ENCODE measurements around the gene FBXW9. TPM values are rescaled to one million over a fixed set of nuclear protein-coding genes. Genes with fewer than 3 reads are reported as not detected.

Gene FBXW9
- total and polyA plus RNA-seq, 2 of the 13 experiments (the other 11 are each of a cell fraction or from before 2014, with no cell fraction given), result 5.7 to 6.1 TPM

GRCh38 chr19:12668346-12668745, 28.1 kb downstream of the FBXW9 start:
- TF ChIP-seq, protein P1, sequence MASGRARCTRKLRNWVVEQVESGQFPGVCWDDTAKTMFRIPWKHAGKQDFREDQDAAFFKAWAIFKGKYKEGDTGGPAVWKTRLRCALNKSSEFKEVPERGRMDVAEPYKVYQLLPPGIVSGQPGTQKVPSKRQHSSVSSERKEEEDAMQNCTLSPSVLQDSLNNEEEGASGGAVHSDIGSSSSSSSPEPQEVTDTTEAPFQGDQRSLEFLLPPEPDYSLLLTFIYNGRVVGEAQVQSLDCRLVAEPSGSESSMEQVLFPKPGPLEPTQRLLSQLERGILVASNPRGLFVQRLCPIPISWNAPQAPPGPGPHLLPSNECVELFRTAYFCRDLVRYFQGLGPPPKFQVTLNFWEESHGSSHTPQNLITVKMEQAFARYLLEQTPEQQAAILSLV (CRISPR knock-in tag; IDR thresholded peaks at IDR 0.05; ENCODE audit: borderline replicate concordance), result no peak
- Histone ChIP-seq H3K9me3 (ENCODE audit: low read length) (no peaks in the 10 kb centered on the region), H4K20me1 (ENCODE audit: insufficient read depth, low read length) (no peaks in the 10 kb centered on the region), H3K79me2 (ENCODE audit: insufficient read depth, low read length) (peaks cover 34% of the 10 kb centered on the region), H3K4me3 (replicated peaks in 1 of 3; ENCODE audit: insufficient read depth in 1 of 3, low read depth in 2 of 3, low read length in 3 of 3) (peak overlapping the region; percentile 77 to 96 (median 96)), H3K4me2 (ENCODE audit: low read depth, low read length) (peak overlapping the region; percentile 97), H3K36me3 (replicated peaks in 1 of 2; ENCODE audit: control insufficient read depth in 1 of 2, insufficient read depth in 2 of 2, low read length in 2 of 2) (peaks cover 4 to 8% of the 10 kb centered on the region in 2 experiments; a peak in 3 of 5 replicates), H3K9ac (ENCODE audit: insufficient read depth, low read depth, low read length) (peak overlapping the region; percentile 93), H3K27me3 (ENCODE audit: control insufficient read depth in 1 of 2, insufficient read depth in 2 of 2, low read length in 2 of 2) (no peaks in the 10 kb centered on the region; a peak in 1 of 5 replicates), H2AFZ (ENCODE audit: low read length) (no peak overlapping the region), H3K4me1 (ENCODE audit: insufficient read depth, low read length) (peaks cover 43% of the 10 kb centered on the region), H3K27ac (ENCODE audit: extremely low read length, insufficient read depth, low read length) (peak overlapping the region; percentile 88)
- BruUV-seq (replicated peaks), result no TSS peak
- no peak for DNase-seq (ENCODE audit: low spot score)
- in situ Hi-C loops (cut with HindIII; ENCODE audit: extremely low pct_ligation_motif_present, low pct_unique_long_range_greater_than_20kb) (no loop called here), intact Hi-C loops (cut with micrococcal nuclease; ENCODE audit: unreplicated experiment) (no loop called here)
- no peak for ATAC-seq
- ChIA-PET CTCF (ENCODE audit: low intra/inter-chr PET ratio, low total read pairs) (no interaction called here), POLR2A (interaction anchor here (1.6 to 1.9 kb wide), 6 partner anchors 10 to 172 kb away, joined by 3 to 16 read pairs (median 4); partner anchors contain the start of genes DHPS, GET3, ZNF490 and ZNF791)
- FAIRE-seq, result no peak
- WGBS (ENCODE audit: low lambda C conversion rate), result 69% methylated on average over 6 of the region's 8 CpGs

GRCh38 chr19:12667731-12668302, 28.6 kb downstream of the FBXW9 start:
- POLR2A ChIA-PET, result interaction anchor here (1.7 to 1.9 kb wide), 3 partner anchors 14 to 57 kb away, joined by 5 to 16 read pairs (median 13); partner anchors contain the start of genes DHPS, ZNF490 and ZNF791
- no peak for FAIRE-seq
- peak; percentile 40 for TF ChIP-seq ZBTB40 (IDR thresholded peaks at IDR 0.05)
- peak; percentile 95 for TF ChIP-seq ZBTB40 (CRISPR knock-in tag; IDR thresholded peaks at IDR 0.05)

More at GRCh38 chr19:12667731-12668302, 28.6 kb downstream of the FBXW9 start:
- H3K36me3 ChIP-seq (replicated peaks in 1 of 2; ENCODE audit: control insufficient read depth in 1 of 2, insufficient read depth in 2 of 2, low read length in 2 of 2), result peaks cover 4% of the 10 kb centered on the region in 2 experiments; a peak in 3 of 5 replicates
- H2AFZ ChIP-seq (ENCODE audit: low read length), result no peak overlapping the region
- no TSS peak for BruUV-seq (replicated peaks)
- intact Hi-C loops (cut with micrococcal nuclease; ENCODE audit: unreplicated experiment), result no loop called here
- H3K4me2 ChIP-seq (ENCODE audit: low read depth, low read length), result peak overlapping the region; percentile 97
- ATAC-seq (no peak), DNase-seq (ENCODE audit: low spot score) (no peak)
- no peaks in the 10 kb centered on the region; a peak in 1 of 5 replicates for H3K27me3 ChIP-seq (ENCODE audit: control insufficient read depth in 1 of 2, insufficient read depth in 2 of 2, low read length in 2 of 2)
- peak overlapping the region; percentile 77 to 96 (median 96); a peak in 3 of 6 replicates for H3K4me3 ChIP-seq (replicated peaks in 1 of 3; ENCODE audit: insufficient read depth in 1 of 3, low read depth in 2 of 3, low read length in 3 of 3)
- H3K9ac ChIP-seq (ENCODE audit: insufficient read depth, low read depth, low read length), result peak overlapping the region; percentile 93
- no peaks in the 10 kb centered on the region for H4K20me1 ChIP-seq (ENCODE audit: insufficient read depth, low read length)
- H3K79me2 ChIP-seq (ENCODE audit: insufficient read depth, low read length), result peaks cover 34% of the 10 kb centered on the region
- H3K9me3 ChIP-seq (ENCODE audit: low read length), result no peaks in the 10 kb centered on the region
- no peak overlapping the region for H3K27ac ChIP-seq (ENCODE audit: extremely low read length, insufficient read depth, low read length)
- in situ Hi-C loops (cut with HindIII; ENCODE audit: extremely low pct_ligation_motif_present, low pct_unique_long_range_greater_than_20kb), result no loop called here
- WGBS (ENCODE audit: low lambda C conversion rate), result 83% methylated on average over 3 of the region's 4 CpGs
- H3K4me1 ChIP-seq (ENCODE audit: insufficient read depth, low read length), result peaks cover 43% of the 10 kb centered on the region
- CTCF ChIA-PET (ENCODE audit: low intra/inter-chr PET ratio, low total read pairs), result no interaction called here
